Fibroblast of lung (primary cell): ENCODE results near the gene SC5D. TPM values are rescaled to one million over a fixed set of nuclear protein-coding genes. Genes with fewer than 3 reads are reported as not detected.

Experiments used
- DNase-seq, 2 donors: peaks; one replicate each; pipeline versions ENCODE4 v3.0.0 to v3.0.0-alpha.2; 2010; ENCODE audit warnings: low read depth in 2 of 2
- H2AFZ ChIP-seq: 2 replicates; pipeline ENCODE4 v1.5.1; 2012; ENCODE audit warnings: low read length, control low read depth, inconsistent platforms
- H3K27ac ChIP-seq: 2 replicates; pipeline ENCODE4 v1.5.1; 2011; ENCODE audit warnings: low read length, control low read depth; ENCODE audit not compliant: insufficient read depth
- H3K27me3 ChIP-seq: 2 replicates; pipeline ENCODE4 v1.5.1; 2011; ENCODE audit warnings: mild to moderate bottlenecking, low read length; ENCODE audit not compliant: control insufficient read depth, insufficient read depth
- H3K36me3 ChIP-seq: 2 replicates; pipeline ENCODE4 v1.5.1; 2011; ENCODE audit warnings: low read length; ENCODE audit not compliant: control insufficient read depth, insufficient read depth
- H3K4me1 ChIP-seq: 2 replicates; pipeline ENCODE4 v1.5.1; 2011; ENCODE audit warnings: low read length; ENCODE audit not compliant: control insufficient read depth, insufficient read depth; ENCODE audit errors: extremely low read depth
- H3K4me2 ChIP-seq: 2 replicates; pipeline ENCODE4 v1.5.1; 2011; ENCODE audit warnings: low read length, control low read depth; ENCODE audit not compliant: insufficient read depth; ENCODE audit errors: extremely low read depth
- H3K4me3 ChIP-seq, 4 experiments: fragments of 200-600 bp in 1 of 4; sonication (generic) in 1 of 4; replicated peaks in 1 of 4; 2 replicates each; pipeline ENCODE4 v1.5.1; 2011 to 2016; ENCODE audit warnings: low read length in 4 of 4, low read depth in 3 of 4, mild to moderate bottlenecking in 3 of 4, control low read depth in 2 of 4, inconsistent platforms in 1 of 4, mixed read lengths in 1 of 4; ENCODE audit not compliant: insufficient read depth in 1 of 4; ENCODE audit errors: control extremely low read depth in 1 of 4
- H3K79me2 ChIP-seq: 2 replicates; pipeline ENCODE4 v1.5.1; 2012; ENCODE audit warnings: mild to moderate bottlenecking, low read length, inconsistent platforms; ENCODE audit not compliant: control insufficient read depth, insufficient read depth
- H3K9ac ChIP-seq: 2 replicates; pipeline ENCODE4 v1.5.1; 2011; ENCODE audit warnings: mild to moderate bottlenecking, low read length, control low read depth; ENCODE audit not compliant: insufficient read depth
- H3K9me3 ChIP-seq: 2 replicates; pipeline ENCODE4 v1.5.1; 2012; ENCODE audit warnings: low read depth, low read length; ENCODE audit not compliant: control insufficient read depth, insufficient read depth
- H4K20me1 ChIP-seq: 2 replicates; pipeline ENCODE4 v1.5.1; 2011; ENCODE audit warnings: low read length; ENCODE audit not compliant: control insufficient read depth, insufficient read depth; ENCODE audit errors: extremely low read depth
- CTCF ChIP-seq, 2 donors: IDR thresholded peaks in 1 of 2; conservative IDR thresholded peaks in 1 of 2; 1 replicate in 1 of 2; 2 replicates in 1 of 2; pipeline ENCODE4 v1.5.1; 2011 to 2012; ENCODE audit warnings: low read length in 2 of 2, control low read depth in 1 of 2, inconsistent platforms in 1 of 2, low read depth in 1 of 2, mild to moderate bottlenecking in 1 of 2
- EZH2 ChIP-seq: IDR thresholded peaks from 2 replicates; pipeline ENCODE4 v1.5.1; 2012; ENCODE audit warnings: low read length, control low read depth, mild to moderate bottlenecking; ENCODE audit errors: missing control alignments
- polyA plus RNA-seq, 2 donors: library from polyadenylated mRNA; depleted of rRNA in 1 of 2; stranded (reverse) in 1 of 2; unstranded in 1 of 2; fragments of >200 nt; gene quantifications; 2 replicates each; pipeline ENCODE4 v1.2.1, GENCODE V29; 2011 to 2012; ENCODE audit warnings: missing spikeins in 1 of 2
- total RNA-seq: library from RNA; depleted of rRNA; stranded (reverse); fragments of >200 nt; gene quantifications from 2 replicates; pipeline ENCODE4 v1.2.1, GENCODE V29; 2014

The SC5D gene
- total and polyA plus RNA-seq, 2 donors (not counting 1 experiment from before 2014, with no cell fraction given) = 102 to 112 TPM

- H2AFZ ChIP-seq = no peak overlapping the region
- H3K9ac ChIP-seq = no peak overlapping the region
- no peaks in the 10 kb centered on the region for H3K4me1 ChIP-seq
- H3K27ac ChIP-seq = no peak overlapping the region
- no peak overlapping the region for H3K4me3 ChIP-seq
- H3K79me2 ChIP-seq = no peaks in the 10 kb centered on the region
- H3K4me2 ChIP-seq = no peak overlapping the region
- no peaks in the 10 kb centered on the region for H3K36me3 ChIP-seq
- TF ChIP-seq CTCF (conservative IDR thresholded peaks at IDR 0.05 in 1 of 2, IDR thresholded peaks at IDR 0.05 in 1 of 2; ENCODE audit: low read depth in 1 of 2, low read length in 2 of 2) (no peak), EZH2 (no peak)
- H4K20me1 ChIP-seq = no peaks in the 10 kb centered on the region
- no peaks in the 10 kb centered on the region for H3K9me3 ChIP-seq
- H3K27me3 ChIP-seq = peaks cover 2% of the 10 kb centered on the region
- DNase-seq = no peak
These were observed 46.0 kb downstream of the SC5D start for GRCh38 chr11:121338536-121338935.

GRCh38 chr11:121340032-121340580 lies 47.5 kb downstream of the SC5D start:
- Histone ChIP-seq H3K4me1 (no peaks in the 10 kb centered on the region), H2AFZ (no peak overlapping the region)

GRCh38 chr11:121341609-121342008 lies 49.0 kb downstream of the SC5D start:
- Histone ChIP-seq H3K9ac (no peak overlapping the region), H4K20me1 (no peaks in the 10 kb centered on the region), H3K4me2 (no peak overlapping the region), H3K4me3 (no peak overlapping the region), H3K27ac (no peak overlapping the region), H3K9me3 (no peaks in the 10 kb centered on the region), H3K79me2 (no peaks in the 10 kb centered on the region), H2AFZ (no peak overlapping the region), H3K4me1 (no peaks in the 10 kb centered on the region), H3K36me3 (no peaks in the 10 kb centered on the region), H3K27me3 (no peaks in the 10 kb centered on the region)
- TF ChIP-seq EZH2 (no peak), CTCF (conservative IDR thresholded peaks at IDR 0.05 in 1 of 2, IDR thresholded peaks at IDR 0.05 in 1 of 2; ENCODE audit: low read depth in 1 of 2, low read length in 2 of 2) (no peak)
- DNase-seq = no peak

More at GRCh38 chr11:121340032-121340580, 47.5 kb downstream of the SC5D start:
- DNase-seq = no peak
- no peaks in the 10 kb centered on the region for H3K36me3 ChIP-seq
- TF ChIP-seq EZH2 = no peak
- TF ChIP-seq CTCF (conservative IDR thresholded peaks at IDR 0.05 in 1 of 2, IDR thresholded peaks at IDR 0.05 in 1 of 2; ENCODE audit: low read depth in 1 of 2, low read length in 2 of 2) = no peak
- H3K9ac ChIP-seq = no peak overlapping the region
- no peaks in the 10 kb centered on the region for H3K79me2 ChIP-seq
- no peaks in the 10 kb centered on the region for H4K20me1 ChIP-seq
- H3K9me3 ChIP-seq = no peaks in the 10 kb centered on the region
- peaks cover 2% of the 10 kb centered on the region for H3K27me3 ChIP-seq
- H3K27ac ChIP-seq = no peak overlapping the region
- H3K4me3 ChIP-seq = no peak overlapping the region
- H3K4me2 ChIP-seq = no peak overlapping the region
